Testis (tissue), 3 donors: ENCODE data around the gene L3MBTL4. TPM values are rescaled to one million over a fixed set of nuclear protein-coding genes. Genes with fewer than 3 reads are reported as not detected.
"Not testable (repeated sequence)": the region's sequence is repeated elsewhere in the genome, so short reads cannot be mapped to it uniquely, and the experiment has no call there.

ENCODE experiments used
- DNase-seq: peaks from one replicate; pipeline ENCODE4 v3.0.0-alpha.2; 2019
- H3K27ac ChIP-seq, 2 donors: fragments of 200-600 bp; sonication (generic); one replicate each; pipeline ENCODE4 v1.5.1; 2019
- H3K27me3 ChIP-seq: fragments of 200-600 bp; sonication (generic); one replicate; pipeline ENCODE4 v1.5.1; 2019
- H3K36me3 ChIP-seq: fragments of 200-600 bp; sonication (generic); one replicate; pipeline ENCODE4 v1.5.1; 2017; ENCODE audit warnings: low read depth; ENCODE audit errors: missing control alignments
- H3K4me1 ChIP-seq: fragments of 200-600 bp; sonication (generic); one replicate; pipeline ENCODE4 v1.5.1; 2019
- H3K4me3 ChIP-seq, 2 donors: fragments of 200-600 bp; sonication (generic); one replicate each; pipeline ENCODE4 v1.5.1; 2017 to 2019
- H3K9me3 ChIP-seq: fragments of 200-600 bp; sonication (generic); one replicate; pipeline ENCODE4 v1.5.1; 2017
- CTCF ChIP-seq, 3 experiments: fragments of 450-650 bp in 2 of 3; fragments of 200-600 bp in 1 of 3; sonication (generic) in 1 of 3; IDR thresholded peaks; one replicate each; pipeline ENCODE4 v1.5.1; 2016 to 2019; ENCODE audit warnings: antibody characterized with exemption in 3 of 3, mild to moderate bottlenecking in 2 of 3, moderate library complexity in 1 of 3
- POLR2A ChIP-seq: fragments of 450-650 bp; IDR thresholded peaks from one replicate; pipeline ENCODE4 v1.6.1; 2017; ENCODE audit warnings: antibody characterized with exemption, mild to moderate bottlenecking, moderate library complexity
- WGBS, 2 donors: methylation state at CpG; one replicate each; pipeline ENCODE4 v1.1.5; 2018; 5-methylcytosine and 5-hydroxymethylcytosine counted together
- intact Hi-C: fragments of 100-400 bp; cut with DNase I; formaldehyde crosslinking; loops from one replicate; pipeline ENCODE4 v1.15.1; 2023; ENCODE audit warnings: low total_unique reads
- polyA plus RNA-seq: library from polyadenylated mRNA; stranded (reverse); fragments of 350-450 nt; fragmentation: Illumina TruSeq; extraction: RNeasy Lipid Tissue Mini Kit (QIAGEN cat#74804); gene quantifications from one replicate; pipeline ENCODE4 v1.2.3, GENCODE V29; 2014; ENCODE audit warnings: low read depth, low replicate concordance; ENCODE audit not compliant: insufficient read depth
- total RNA-seq, 2 donors: library from RNA; depleted of rRNA; stranded (reverse); fragments of >200 nt; gene quantifications; one replicate each; pipeline ENCODE4 v1.2.3, GENCODE V29; 2016

L3MBTL4 gene
- total and polyA plus RNA-seq, 3 donors from 2014 or later = 26.6 to 50.9 (median 46.2) TPM

- no peaks in the 10 kb centered on the region for H3K36me3 ChIP-seq
- no peak overlapping the region for H3K27ac ChIP-seq
- TF ChIP-seq POLR2A = no peak
- no peak for TF ChIP-seq CTCF (IDR thresholded peaks at IDR 0.05)
- intact Hi-C loops = no loop called here
- H3K4me3 ChIP-seq = no peak overlapping the region
- H3K9me3 ChIP-seq = no peaks in the 10 kb centered on the region
- no peaks in the 10 kb centered on the region for H3K4me1 ChIP-seq
- 80 to 93% methylated on average over 8 to 9 of the region's 9 CpGs for WGBS, 2 donors
- H3K27me3 ChIP-seq = no peaks in the 10 kb centered on the region
- DNase-seq = no peak
Measured at GRCh38 chr18:6078877-6079276, 335.8 kb downstream of the L3MBTL4 start.

- H3K27ac ChIP-seq, H3K4me3 ChIP-seq, DNase-seq, H3K27me3 ChIP-seq, H3K4me1 ChIP-seq, H3K9me3 ChIP-seq, intact Hi-C loops, H3K36me3 ChIP-seq: not testable (repeated sequence)
- 64 to 80% methylated on average over 11 of the region's 11 CpGs for WGBS, 2 donors
Measured at GRCh38 chr18:6072423-6072822, 342.3 kb downstream of the L3MBTL4 start.

GRCh38 chr18:6069539-6069938 is 345.2 kb downstream of the L3MBTL4 start:
- no peak for DNase-seq
- Histone ChIP-seq H3K36me3 (no peaks in the 10 kb centered on the region), H3K27ac (no peak overlapping the region), H3K27me3 (no peaks in the 10 kb centered on the region), H3K9me3 (no peaks in the 10 kb centered on the region), H3K4me1 (no peaks in the 10 kb centered on the region), H3K4me3 (no peak overlapping the region)
- WGBS, 2 donors = 95 to 96% methylated on average over 3 to 4 of the region's 4 CpGs
- TF ChIP-seq CTCF (IDR thresholded peaks at IDR 0.05) (no peak), POLR2A (no peak)
- intact Hi-C loops = no loop called here

- 89 to 94% methylated on average over 3 of the region's 3 CpGs for WGBS, 2 donors
- Histone ChIP-seq H3K9me3 (no peaks in the 10 kb centered on the region), H3K27ac (no peak overlapping the region), H3K36me3 (no peaks in the 10 kb centered on the region), H3K4me3 (no peak overlapping the region), H3K4me1 (no peaks in the 10 kb centered on the region), H3K27me3 (no peaks in the 10 kb centered on the region)
- intact Hi-C loops = no loop called here
- no peak for DNase-seq
- TF ChIP-seq POLR2A (no peak), CTCF (IDR thresholded peaks at IDR 0.05) (no peak)
Measured at GRCh38 chr18:6069103-6069502, 345.6 kb downstream of the L3MBTL4 start.

GRCh38 chr18:6060149-6060548 is 354.6 kb downstream of the L3MBTL4 start:
- Histone ChIP-seq H3K27me3 (no peaks in the 10 kb centered on the region), H3K36me3 (no peaks in the 10 kb centered on the region), H3K9me3 (no peaks in the 10 kb centered on the region), H3K27ac (no peak overlapping the region), H3K4me3 (no peak overlapping the region), H3K4me1 (no peaks in the 10 kb centered on the region)
- 89 to 96% methylated on average over 4 of the region's 4 CpGs for WGBS, 2 donors
- intact Hi-C loops = no loop called here
- no peak for DNase-seq
- TF ChIP-seq CTCF (IDR thresholded peaks at IDR 0.05) = no peak
- TF ChIP-seq POLR2A = no peak
